Mucosa of rectum (tissue), 2 donors: ENCODE data around the gene CTSZ.

Experiments
- H3K27ac ChIP-seq, 2 donors: one replicate each; pipeline ENCODE4 v1.7.0; 2013; ENCODE audit warnings: inconsistent platforms in 2 of 2, low read depth in 2 of 2, low read length in 2 of 2
- H3K27me3 ChIP-seq, 2 donors: one replicate each; pipeline ENCODE4 v1.7.0; 2013; ENCODE audit warnings: low read length in 2 of 2; ENCODE audit not compliant: control insufficient read depth in 2 of 2, insufficient read depth in 2 of 2
- H3K36me3 ChIP-seq, 2 donors: one replicate each; pipeline ENCODE4 v1.7.0; 2013; ENCODE audit warnings: low read length in 2 of 2; ENCODE audit not compliant: control insufficient read depth in 2 of 2, insufficient read depth in 2 of 2
- H3K4me1 ChIP-seq, 2 donors: one replicate each; pipeline ENCODE4 v1.7.0; 2013; ENCODE audit warnings: low read length in 2 of 2, mild to moderate bottlenecking in 1 of 2; ENCODE audit not compliant: control insufficient read depth in 2 of 2, insufficient read depth in 2 of 2
- H3K4me3 ChIP-seq, 2 donors: one replicate each; pipeline ENCODE4 v1.7.0; 2013; ENCODE audit warnings: low read length in 2 of 2
- H3K9ac ChIP-seq, 2 donors: one replicate each; pipeline ENCODE4 v1.7.0; 2013; ENCODE audit warnings: low read length in 2 of 2, low read depth in 1 of 2, mild to moderate bottlenecking in 1 of 2
- H3K9me3 ChIP-seq, 2 donors: one replicate each; pipeline ENCODE4 v1.7.0; 2013; ENCODE audit warnings: low read length in 2 of 2; ENCODE audit not compliant: control insufficient read depth in 2 of 2
- donor health status: healthy.
- donor health status: Normal muscosa, but diverticular disease.

The CTSZ gene

DNA sequence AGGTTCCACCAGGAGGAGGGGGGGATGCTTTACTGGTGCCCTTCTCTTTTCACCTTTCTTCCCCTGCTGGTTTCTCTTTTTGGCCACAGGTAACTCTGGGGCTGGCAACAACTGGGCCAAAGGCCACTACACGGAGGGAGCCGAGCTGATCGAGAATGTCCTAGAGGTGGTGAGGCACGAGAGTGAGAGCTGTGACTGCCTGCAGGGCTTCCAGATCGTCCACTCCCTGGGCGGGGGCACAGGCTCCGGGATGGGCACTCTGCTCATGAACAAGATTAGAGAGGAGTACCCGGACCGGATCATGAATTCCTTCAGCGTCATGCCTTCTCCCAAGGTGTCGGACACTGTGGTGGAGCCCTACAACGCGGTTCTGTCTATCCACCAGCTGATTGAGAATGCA is 16.6 kb upstream of the CTSZ start:
- Histone ChIP-seq H3K9ac (no peak overlapping the region), H3K4me1 (peaks cover 2 to 5% of the 10 kb centered on the region in 2 donors), H3K27ac (no peak overlapping the region), H3K27me3 (no peaks in the 10 kb centered on the region), H3K36me3 (peaks cover 45 to 54% of the 10 kb centered on the region in 2 donors), H3K9me3 (no peaks in the 10 kb centered on the region), H3K4me3 (no peak overlapping the region)

DNA sequence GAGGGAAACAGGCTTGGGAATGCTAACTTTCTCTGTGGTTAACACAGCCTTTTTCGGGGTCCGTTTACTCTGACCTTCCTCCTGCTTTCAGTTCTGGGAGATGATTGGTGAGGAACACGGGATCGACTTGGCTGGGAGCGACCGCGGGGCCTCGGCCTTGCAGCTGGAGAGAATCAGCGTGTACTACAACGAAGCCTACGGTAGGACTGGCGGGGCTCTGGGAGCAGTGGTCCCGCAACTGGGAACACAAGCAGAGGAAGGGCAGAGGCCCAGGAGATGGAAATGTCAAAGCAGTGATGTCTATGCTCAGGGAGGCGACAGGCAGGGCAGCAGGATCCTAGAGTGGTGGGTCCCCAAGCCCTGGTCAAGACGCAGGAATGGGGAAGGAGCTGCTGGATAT is 15.7 kb upstream of the CTSZ start:
- Histone ChIP-seq H3K27me3 (no peaks in the 10 kb centered on the region), H3K9ac (no peak overlapping the region), H3K4me1 (no peaks in the 10 kb centered on the region), H3K27ac (no peak overlapping the region), H3K4me3 (no peak overlapping the region), H3K36me3 (peaks cover 38 to 48% of the 10 kb centered on the region in 2 donors), H3K9me3 (no peaks in the 10 kb centered on the region)

DNA sequence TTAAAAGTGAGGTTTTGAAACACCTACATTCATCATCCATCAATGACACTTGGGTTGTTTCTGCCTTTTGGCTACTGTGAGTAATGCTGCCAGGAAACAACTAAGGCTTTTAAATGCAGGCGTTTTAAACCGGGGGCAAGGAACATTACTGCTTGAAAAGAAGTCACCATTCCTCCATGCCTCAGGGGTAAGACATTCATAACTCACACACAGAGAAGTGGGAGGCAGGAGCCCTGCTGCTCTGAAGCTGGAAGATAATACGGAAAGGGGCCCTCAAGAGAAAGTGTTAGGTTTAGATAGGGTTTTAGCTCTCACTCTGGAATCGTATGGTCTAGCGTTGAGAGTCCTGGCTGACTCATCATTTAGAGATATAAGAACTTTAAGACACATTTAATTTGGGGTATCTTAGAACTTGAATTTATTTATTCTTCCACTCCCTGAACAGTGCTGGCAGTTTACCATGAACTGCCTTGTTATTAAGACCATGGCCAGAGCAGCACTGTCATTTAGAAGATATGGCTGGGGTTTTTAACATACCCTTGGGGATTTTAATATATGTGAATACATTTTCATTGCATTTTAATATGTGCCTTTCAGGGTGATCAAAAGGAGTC is 14.0 kb upstream of the CTSZ start:
- Histone ChIP-seq H3K4me1 (no peaks in the 10 kb centered on the region), H3K9ac (no peak overlapping the region), H3K4me3 (no peak overlapping the region), H3K27ac (no peak overlapping the region), H3K9me3 (no peaks in the 10 kb centered on the region), H3K27me3 (no peaks in the 10 kb centered on the region), H3K36me3 (peaks cover 26 to 36% of the 10 kb centered on the region in 2 donors)

DNA sequence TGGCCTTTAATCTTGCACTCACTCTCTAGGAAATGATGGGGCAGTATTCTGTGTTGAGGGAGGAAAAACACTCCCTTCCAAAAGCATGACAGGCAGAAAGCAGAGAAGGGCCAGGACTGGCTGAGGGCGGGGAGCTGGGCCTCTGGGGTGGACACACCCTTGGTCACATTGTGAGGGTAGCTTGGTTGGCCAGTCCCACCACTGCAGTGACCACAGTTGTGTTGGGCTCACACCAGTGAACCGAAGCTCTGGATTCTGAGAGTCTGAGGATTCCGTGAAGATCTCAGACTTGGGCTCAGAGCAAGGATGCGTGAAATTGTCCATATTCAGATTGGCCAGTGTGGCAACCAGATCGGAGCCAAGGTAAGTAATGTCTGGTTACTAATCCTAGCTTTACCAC is 12.2 kb upstream of the CTSZ start, which contains the start of gene TUBB1:
TSS of gene TUBB1 (plus strand) at position 213 of the 400 bp plus-strand sequence. CDS start at position 307, 94 bp downstream.
- Histone ChIP-seq H3K9ac (no peak within 1 kb of the TSS), H3K36me3 (peaks cover 11 to 17% of the 10 kb centered on the region in 2 donors), H3K27me3 (no peaks in the 10 kb centered on the region), H3K4me1 (peaks cover 0 to under 1% of the 10 kb centered on the region in 2 donors), H3K9me3 (no peaks in the 10 kb centered on the region), H3K4me3 (no peak within 1 kb of the TSS), H3K27ac (no peak within 1 kb of the TSS)

DNA sequence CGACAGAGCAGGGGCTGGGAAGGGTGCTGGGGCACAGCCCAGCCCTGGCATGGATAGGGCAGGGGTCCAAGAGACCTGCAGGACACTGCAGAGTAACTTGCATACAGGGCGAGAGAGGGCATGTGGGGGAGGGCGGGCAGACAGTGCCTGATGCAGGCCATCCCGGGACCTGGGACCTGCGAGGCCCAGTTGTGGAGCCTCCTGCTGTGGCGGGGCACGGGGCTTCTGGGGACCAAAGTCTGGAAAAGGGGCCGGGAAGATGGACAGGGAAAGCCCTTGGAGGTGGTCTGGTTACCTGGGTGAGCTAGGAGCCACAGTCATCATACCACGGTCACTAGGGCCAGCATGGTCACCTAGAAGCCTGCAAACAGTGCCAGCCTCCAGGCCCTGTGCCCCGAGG is 11.8 kb upstream of the CTSZ start:
- H3K9me3 ChIP-seq, result no peaks in the 10 kb centered on the region

DNA sequence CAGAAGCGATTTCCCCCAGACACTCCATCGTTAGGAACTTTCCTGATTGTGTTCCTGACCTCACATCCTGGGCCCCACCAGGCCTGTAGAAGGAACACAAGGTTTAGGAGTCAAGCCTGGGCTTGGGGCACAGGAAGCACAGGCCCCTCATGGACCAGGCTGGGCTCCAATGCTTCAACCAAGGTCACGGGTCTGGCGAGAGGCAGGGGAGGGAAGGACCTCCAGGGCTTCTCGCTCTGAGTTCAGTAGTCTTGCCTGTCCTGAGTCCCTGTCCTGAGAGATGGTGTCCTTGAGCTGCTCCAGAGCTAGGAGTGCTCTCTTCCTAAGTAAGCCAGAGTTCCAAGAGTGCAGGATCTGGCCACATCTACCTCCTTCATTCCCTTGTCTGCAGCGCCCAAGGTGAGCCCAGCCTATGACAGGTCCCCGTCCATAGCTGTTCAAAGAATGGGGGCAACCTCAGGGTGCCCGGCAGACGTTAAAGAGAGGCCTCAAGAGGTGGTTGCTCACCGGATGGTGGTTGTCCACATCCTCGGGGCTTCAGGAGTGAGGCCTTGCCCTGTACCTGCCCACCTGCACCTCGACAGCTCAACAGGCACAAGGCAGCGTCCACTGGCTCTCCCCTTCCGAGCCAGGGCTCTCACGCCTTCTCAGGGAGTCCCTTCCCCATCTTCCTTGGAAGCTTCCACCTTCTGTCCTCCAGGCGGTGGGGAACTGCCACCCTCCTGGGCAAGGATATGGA is 10.6 kb upstream of the CTSZ start:
- H3K4me1 ChIP-seq, result peaks cover 0 to 5% of the 10 kb centered on the region in 2 donors
- H3K9me3 ChIP-seq, result no peaks in the 10 kb centered on the region
- H3K27ac ChIP-seq, result no peak overlapping the region
- peaks cover 2 to 4% of the 10 kb centered on the region in 2 donors for H3K36me3 ChIP-seq
- no peak overlapping the region for H3K9ac ChIP-seq
- no peaks in the 10 kb centered on the region for H3K27me3 ChIP-seq
- no peak overlapping the region for H3K4me3 ChIP-seq

More for the DNA sequence above, 11.8 kb upstream of the CTSZ start:
- no peak overlapping the region for H3K4me3 ChIP-seq
- H3K27me3 ChIP-seq, result no peaks in the 10 kb centered on the region
- no peak overlapping the region for H3K27ac ChIP-seq
- peaks cover 0 to 4% of the 10 kb centered on the region in 2 donors for H3K4me1 ChIP-seq
- peaks cover 7 to 13% of the 10 kb centered on the region in 2 donors for H3K36me3 ChIP-seq
- H3K9ac ChIP-seq, result no peak overlapping the region

DNA sequence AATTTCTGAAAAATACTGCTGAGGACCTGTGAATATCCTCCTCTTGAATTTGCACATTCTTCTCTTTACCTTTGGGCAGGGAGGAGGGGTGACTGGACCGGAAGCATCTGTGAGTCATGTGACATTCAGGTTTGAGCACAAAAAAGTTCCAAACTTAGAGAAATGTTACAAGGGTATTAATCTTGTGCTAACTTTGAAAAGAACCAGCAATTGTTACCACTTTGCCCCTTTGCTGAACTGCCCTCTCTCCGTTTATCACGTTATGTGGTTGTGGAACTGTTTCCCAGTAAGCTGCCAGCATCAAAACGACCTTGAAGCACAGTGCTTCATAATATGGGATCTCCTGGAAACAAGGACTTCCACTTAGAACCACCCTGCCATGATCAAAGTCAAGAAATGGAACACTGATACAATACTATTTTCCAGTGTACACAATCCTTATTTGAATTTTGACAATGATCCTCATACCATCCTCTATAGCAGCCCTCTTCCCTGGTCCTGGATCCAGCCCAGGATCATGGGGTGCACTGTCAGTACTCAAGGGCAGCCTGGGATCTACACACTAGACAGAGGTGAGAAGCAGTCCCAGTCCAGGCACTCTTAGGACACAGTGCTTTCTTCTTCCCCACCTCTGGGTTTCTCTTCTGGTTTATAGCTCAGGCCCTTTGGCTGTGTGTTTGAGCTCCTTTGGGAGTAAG is 9.9 kb upstream of the CTSZ start:
- Histone ChIP-seq H3K36me3 (peaks cover 0 to 3% of the 10 kb centered on the region in 2 donors), H3K9ac (no peak overlapping the region), H3K27ac (no peak overlapping the region), H3K27me3 (no peaks in the 10 kb centered on the region), H3K9me3 (no peaks in the 10 kb centered on the region), H3K4me1 (peaks cover 0 to 5% of the 10 kb centered on the region in 2 donors), H3K4me3 (no peak overlapping the region)

DNA sequence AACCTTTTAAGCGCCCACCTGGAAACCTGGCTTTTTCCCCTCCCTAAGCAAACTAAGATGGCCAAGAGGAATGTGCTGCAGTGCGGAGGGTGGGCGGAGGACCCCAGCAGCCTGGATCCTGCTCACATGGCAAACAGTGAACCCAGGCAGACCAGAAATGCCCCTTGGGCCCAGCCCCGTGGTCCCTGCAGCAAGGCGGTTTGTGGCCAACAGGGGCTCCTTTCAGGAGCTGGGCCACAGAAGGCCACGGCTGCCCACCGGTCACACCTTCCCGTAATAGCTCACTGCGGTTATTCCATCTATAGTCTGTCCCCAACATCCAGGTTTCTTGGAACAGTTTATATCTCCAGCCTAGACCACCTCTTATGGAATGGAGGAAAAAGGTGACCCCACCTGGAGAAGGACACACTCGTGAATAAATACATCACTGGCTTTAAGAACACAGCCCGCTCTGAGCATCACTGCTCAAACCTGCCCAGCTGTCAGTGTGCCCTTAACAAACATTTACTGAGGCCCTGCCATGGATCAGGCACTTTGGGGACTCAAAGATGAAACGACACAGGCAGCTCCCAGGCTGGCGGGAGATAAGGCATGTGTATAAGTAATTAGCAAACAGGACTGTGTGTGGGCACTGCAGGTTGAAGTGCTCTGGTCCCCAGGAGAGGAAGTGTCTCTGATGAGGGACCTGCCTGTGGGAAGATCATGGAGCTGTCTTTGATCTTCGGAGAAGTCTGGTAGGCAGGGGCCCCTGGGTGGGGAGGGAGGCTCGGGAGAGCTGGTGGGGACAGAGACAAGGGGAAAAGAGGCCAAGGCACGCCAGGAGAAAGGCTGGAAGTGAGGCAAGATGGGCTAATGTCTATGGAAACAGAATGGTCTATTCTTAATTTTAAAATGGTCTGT is 9.0 kb upstream of the CTSZ start:
- Histone ChIP-seq H3K4me3 (no peak overlapping the region), H3K27ac (no peak overlapping the region), H3K36me3 (peaks cover 0 to 3% of the 10 kb centered on the region in 2 donors), H3K9ac (no peak overlapping the region), H3K4me1 (peaks cover 0 to 5% of the 10 kb centered on the region in 2 donors), H3K27me3 (no peaks in the 10 kb centered on the region), H3K9me3 (no peaks in the 10 kb centered on the region)

DNA sequence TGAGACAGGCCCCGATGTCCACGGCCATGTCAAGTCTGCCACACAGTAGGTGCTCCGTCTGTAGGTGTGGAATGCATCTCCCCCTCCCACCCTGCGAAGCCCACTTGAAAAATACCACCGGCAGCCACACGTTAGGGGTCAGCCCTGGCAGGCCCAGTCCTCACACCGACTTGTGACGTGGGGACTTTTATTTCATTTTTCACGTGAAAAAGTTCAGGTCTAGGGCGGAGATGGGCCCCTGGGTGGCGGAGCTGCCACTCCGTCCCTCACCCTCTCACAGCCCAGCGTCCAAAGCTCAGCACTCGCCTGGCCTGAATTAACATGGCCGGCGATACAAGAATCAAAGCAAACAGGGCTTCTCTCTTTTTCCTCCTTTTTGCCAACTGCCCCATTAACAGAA is 8.4 kb upstream of the CTSZ start:
- Histone ChIP-seq H3K36me3 (no peaks in the 10 kb centered on the region), H3K9me3 (no peaks in the 10 kb centered on the region), H3K27me3 (no peaks in the 10 kb centered on the region), H3K4me1 (peaks cover 4 to 7% of the 10 kb centered on the region in 2 donors), H3K4me3 (no peak overlapping the region), H3K27ac (no peak overlapping the region), H3K9ac (no peak overlapping the region)
